GM06990 (cell line): ENCODE measurements around the gene TSC22D4.

ENCODE experiments used
- DNase-seq: peaks from one replicate; pipeline ENCODE4 v3.0.0-alpha.2; 2011; ENCODE audit not compliant: insufficient read length; ENCODE audit errors: extremely low read depth
- H3K27me3 ChIP-seq: replicated peaks from 2 replicates; pipeline ENCODE4 v1.6.0; 2011; ENCODE audit warnings: low read length; ENCODE audit not compliant: control insufficient read depth, insufficient read depth
- H3K36me3 ChIP-seq: 2 replicates; pipeline ENCODE4 v1.5.1; 2011; ENCODE audit warnings: low read length; ENCODE audit not compliant: control insufficient read depth, insufficient read depth
- H3K4me3 ChIP-seq: replicated peaks from 2 replicates; pipeline ENCODE4 v1.5.1; 2011; ENCODE audit warnings: low read depth, mild to moderate bottlenecking, control low read depth, low read length
- CTCF ChIP-seq: IDR thresholded peaks from 2 replicates; pipeline ENCODE4 v1.5.1; 2011; ENCODE audit warnings: low read length, control low read depth, mild to moderate bottlenecking, inconsistent platforms; ENCODE audit not compliant: insufficient read depth, poor library complexity, severe bottlenecking

The TSC22D4 gene

GRCh38 chr7:100477871-100478267, 1.1 kb downstream of the TSC22D4 start:
- DNase-seq = peak; percentile 70
- no peak for TF ChIP-seq CTCF
- peaks cover 12% of the 10 kb centered on the region for H3K36me3 ChIP-seq
- H3K4me3 ChIP-seq = peak overlapping the region; percentile 92
- H3K27me3 ChIP-seq = no peaks in the 10 kb centered on the region

- DNase-seq = no peak
- peak; percentile 60 for TF ChIP-seq CTCF
- peaks cover 12% of the 10 kb centered on the region for H3K36me3 ChIP-seq
- H3K27me3 ChIP-seq = no peaks in the 10 kb centered on the region
- H3K4me3 ChIP-seq = peak overlapping the region; percentile 92
Measured at GRCh38 chr7:100476903-100477870, 1.8 kb downstream of the TSC22D4 start.

GRCh38 chr7:100476101-100476780, 2.8 kb downstream of the TSC22D4 start:
- no peak for DNase-seq
- H3K36me3 ChIP-seq = peaks cover 12% of the 10 kb centered on the region
- no peak for TF ChIP-seq CTCF
- H3K27me3 ChIP-seq = no peaks in the 10 kb centered on the region
- peak overlapping the region; percentile 92 for H3K4me3 ChIP-seq

- no peak for DNase-seq
- TF ChIP-seq CTCF = no peak
- H3K36me3 ChIP-seq = peaks cover 14% of the 10 kb centered on the region
- H3K27me3 ChIP-seq = no peaks in the 10 kb centered on the region
- H3K4me3 ChIP-seq = peak overlapping the region; percentile 92
Measured at GRCh38 chr7:100475549-100475948, 3.5 kb downstream of the TSC22D4 start.

- Histone ChIP-seq H3K4me3 (no peak overlapping the region), H3K27me3 (no peaks in the 10 kb centered on the region), H3K36me3 (peaks cover 16% of the 10 kb centered on the region)
- no peak for DNase-seq
- TF ChIP-seq CTCF = no peak
Measured at GRCh38 chr7:100472854-100473499, 6.0 kb downstream of the TSC22D4 start.
